ENCODE measurements around the gene SPECC1.
A peak's percentile ranks its signal among the peaks of the same experiment; 100 is the strongest.
"Not testable (repeated sequence)": the region's sequence is repeated elsewhere in the genome, so short reads cannot be mapped to it uniquely, and the experiment has no call there.

The SPECC1 gene

GRCh38 chr17:20092973-20093626 is 83.9 kb downstream of the SPECC1 start:
- no peak for DNase-seq (ENCODE audit: low spot score)

DNA sequence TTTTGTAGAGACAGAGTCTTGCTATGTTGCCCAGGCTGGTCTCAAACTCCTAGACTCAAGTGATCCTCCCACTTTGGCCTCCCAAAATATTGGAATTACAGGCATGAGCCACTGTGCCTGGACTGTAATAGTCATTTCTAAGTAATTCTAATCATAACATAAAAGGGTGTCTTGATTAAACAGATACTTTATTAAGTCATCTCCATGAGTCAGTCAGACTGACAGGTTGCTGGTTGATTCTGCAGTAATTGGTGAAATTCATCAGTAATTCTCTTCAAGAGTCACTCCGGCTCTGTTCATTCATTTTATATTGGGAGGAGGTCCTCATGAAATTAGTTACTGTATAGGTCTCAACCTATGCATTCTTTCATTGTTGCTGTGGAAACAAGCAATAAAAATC is 85.6 kb downstream of the SPECC1 start:
- no peak for DNase-seq (ENCODE audit: low spot score)

DNA sequence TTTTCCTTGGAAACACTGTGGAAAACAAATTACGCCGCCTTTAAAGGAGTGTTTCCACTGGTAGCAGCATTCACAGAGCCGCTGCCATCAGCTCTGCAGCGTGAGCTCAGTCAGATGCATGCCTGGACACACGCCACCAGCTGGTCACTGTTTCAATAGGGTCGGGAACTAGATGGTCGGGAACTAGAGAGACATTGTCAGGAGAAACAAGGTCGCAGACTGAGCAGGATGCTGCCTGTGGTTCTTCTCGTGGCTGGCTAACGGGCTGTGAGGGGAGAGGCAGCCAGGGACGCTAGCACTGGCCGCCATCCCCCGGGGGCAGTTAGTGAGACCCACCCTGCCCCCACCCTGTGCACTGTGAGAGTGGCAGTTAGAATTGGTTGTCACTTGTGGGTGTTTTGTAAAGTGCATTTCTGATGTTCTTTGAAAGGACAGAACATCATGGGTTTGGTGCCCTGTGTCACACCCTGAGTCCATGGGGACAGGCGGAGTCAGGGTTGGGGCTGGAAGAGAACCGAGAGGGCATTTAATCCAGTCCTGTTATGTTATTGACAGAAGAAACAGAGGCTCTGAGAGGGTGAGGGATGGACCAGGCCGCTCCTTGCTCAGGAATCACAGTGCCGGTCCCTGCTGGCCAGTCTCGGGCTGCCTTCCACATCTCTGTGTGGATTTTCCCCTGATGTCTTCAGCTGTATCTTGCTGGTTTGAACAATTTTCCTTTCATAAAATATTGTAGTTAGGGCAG is 86.3 kb downstream of the SPECC1 start:
- DNase-seq (ENCODE audit: low spot score) = peak; percentile 84

DNA sequence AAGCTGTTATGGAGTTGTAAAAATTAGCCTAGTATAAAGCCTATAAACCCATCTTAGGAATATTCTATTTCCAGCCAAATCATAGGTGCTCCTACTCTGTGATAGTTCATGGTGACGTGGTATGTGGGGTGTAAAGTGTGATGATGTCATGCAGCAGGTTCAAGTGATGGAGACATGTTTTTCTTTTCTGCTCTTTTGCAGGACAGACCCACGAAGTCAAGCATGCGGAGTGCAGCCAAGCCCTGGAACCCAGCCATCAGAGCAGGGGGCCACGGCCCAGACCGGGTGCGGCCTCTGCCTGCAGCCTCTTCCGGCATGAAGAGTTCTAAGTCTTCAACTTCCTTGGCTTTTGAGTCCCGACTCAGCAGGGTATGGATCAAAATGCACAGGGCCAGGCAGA is 87.3 kb downstream of the SPECC1 start:
- no peak for DNase-seq (ENCODE audit: low spot score)

GRCh38 chr17:20097330-20097729 is 88.2 kb downstream of the SPECC1 start:
- DNase-seq (ENCODE audit: low spot score) = no peak

GRCh38 chr17:20098314-20098713 is 89.2 kb downstream of the SPECC1 start:
- no peak for DNase-seq (ENCODE audit: low spot score)

DNA sequence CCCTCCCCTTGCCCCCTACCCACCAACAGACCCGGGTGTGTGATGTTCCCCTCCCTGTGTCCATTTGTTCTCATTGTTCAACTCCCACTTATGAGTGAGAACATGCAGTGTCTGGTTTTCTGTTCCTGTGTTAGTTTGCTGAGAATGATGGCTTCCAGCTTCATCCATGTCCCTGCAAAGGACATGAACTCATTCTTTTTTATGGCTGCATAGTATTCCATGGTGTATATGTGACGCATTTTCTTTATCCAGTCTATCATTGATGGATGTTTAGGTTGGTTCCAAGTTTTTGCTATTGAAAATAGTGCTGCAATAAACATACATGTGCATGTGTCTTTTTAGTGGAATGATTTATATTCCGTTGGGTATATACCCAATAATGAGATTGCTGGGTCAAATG is 91.6 kb downstream of the SPECC1 start:
- not testable (repeated sequence) for DNase-seq (ENCODE audit: low spot score)

DNA sequence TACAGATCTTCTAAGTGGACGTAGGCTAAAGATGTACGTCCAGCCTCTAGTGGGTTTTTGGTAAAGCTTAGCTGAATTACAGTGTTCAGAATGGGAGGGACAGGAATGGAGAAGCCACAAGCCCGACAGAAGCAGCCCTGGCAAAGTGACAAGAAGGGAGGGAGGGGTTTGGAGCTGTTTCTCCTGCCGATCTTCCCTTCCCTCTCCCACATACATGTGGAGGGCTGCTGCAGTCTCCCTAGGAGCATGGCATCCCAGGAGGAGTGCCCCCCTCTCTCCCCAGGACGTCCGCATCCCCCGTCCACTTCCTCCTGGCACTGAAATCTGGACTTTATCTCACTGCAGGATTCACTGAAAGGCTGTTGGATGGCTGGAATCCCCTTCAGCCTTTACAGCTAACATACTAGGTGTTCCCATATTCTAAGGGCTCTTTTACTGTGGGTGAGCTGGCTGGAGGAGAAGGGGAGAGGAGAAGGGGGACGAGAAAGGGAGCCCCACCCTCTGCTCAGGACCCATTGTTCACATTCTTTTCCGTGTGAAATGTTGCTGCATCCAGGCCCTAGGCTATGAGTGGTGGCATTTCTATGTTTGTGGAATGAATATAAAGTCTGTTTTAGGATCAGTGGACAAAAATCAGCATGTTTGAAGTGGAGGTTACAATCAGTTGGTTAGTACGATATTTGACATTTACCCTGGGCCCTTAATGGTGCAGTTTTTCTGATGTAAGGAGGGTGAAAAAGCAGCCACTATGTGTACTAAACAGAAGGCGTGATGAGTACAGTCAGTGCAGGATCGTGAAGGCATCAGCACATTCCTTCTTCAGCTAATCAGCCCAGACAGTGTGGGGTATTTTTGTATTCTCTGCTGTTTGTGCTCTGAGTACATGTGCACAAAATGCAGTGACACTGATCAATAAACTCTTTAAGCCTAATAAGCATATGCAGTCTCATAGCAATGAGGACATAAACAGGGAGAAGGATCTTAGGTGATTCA is 94.6 kb downstream of the SPECC1 start:
- no peak for DNase-seq (ENCODE audit: low spot score)

DNA sequence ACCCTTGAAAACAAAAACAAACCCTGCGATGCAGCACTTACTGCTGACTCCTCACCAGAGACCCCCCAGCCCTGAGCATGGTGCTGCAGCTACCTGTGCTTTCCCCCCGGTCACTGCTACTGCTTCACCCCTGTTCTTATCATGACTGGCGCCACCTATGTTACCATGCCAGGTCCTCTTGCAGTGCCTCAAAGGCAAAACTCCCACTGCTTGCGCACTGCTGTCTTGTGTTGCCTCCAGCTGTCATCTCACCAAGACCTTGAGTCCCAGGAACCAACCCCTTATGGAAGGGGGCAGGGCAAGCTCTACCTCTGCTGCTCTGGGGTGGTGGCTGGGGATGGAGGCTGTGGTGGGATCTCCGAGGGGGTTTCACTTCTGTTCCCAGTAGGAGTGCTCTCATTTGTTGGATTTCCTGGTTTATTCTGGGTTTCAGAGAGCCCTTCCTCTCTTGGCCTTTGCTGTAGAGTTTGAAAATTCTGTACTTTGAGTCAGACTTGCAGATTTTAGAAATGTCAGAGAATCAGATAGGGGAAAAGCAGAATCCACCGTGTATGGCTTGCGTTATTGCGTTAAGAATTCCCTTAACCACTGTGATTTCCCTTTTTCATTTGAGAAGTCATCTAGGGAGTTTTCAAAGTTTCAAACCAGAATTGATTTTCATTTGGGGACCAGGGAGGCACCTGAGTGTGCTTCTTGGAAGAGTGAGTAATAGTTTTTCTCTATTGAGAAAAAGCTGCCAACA is 96.6 kb downstream of the SPECC1 start:
- no peak for DNase-seq (ENCODE audit: low spot score)

GRCh38 chr17:20106446-20106845 is 97.3 kb downstream of the SPECC1 start:
- not testable (repeated sequence) for DNase-seq (ENCODE audit: low spot score)

GRCh38 chr17:20109076-20109475 is 99.9 kb downstream of the SPECC1 start:
- no peak for DNase-seq (ENCODE audit: low spot score)

DNA sequence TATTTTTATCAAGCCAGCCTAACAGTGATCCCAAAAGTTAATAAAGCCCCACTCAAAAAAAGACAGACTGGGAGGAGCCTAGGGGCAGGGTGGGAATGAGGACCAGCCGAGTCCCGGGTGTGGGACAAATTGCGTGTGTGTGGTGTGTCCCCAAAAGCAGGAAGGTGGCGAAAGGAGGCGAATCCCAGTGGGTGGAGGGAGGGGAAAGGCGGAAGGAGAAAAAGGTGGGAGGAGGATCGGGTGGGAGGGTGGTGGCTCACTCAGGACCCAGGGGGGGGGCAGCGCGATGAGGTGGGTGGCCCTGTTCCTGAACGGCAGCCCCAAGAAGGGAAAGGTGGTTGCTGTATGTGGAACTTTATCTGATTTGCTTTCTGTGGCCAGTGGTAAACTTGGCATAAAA is 102.4 kb downstream of the SPECC1 start:
- no peak for DNase-seq (ENCODE audit: low spot score)

DNA sequence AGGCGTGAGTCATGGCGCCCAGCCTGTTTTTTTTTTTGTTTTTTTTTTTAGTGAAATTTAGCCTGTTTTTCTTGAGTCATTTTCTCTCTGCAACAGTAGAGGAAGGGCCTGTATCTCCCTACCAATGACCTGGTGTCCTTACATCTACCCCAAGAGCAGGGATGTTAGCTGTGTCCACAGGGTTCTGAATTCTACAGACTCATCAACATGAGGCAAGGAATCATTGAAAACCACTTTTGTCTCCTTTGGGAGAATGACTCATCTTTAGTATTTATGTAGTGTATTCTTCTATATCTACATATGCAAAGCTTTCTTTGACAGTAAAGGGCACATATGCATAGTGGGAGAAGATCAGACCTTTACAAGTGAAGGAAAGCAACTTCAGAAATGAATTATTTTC is 105.3 kb downstream of the SPECC1 start:
- no peak for DNase-seq (ENCODE audit: low spot score)

DNA sequence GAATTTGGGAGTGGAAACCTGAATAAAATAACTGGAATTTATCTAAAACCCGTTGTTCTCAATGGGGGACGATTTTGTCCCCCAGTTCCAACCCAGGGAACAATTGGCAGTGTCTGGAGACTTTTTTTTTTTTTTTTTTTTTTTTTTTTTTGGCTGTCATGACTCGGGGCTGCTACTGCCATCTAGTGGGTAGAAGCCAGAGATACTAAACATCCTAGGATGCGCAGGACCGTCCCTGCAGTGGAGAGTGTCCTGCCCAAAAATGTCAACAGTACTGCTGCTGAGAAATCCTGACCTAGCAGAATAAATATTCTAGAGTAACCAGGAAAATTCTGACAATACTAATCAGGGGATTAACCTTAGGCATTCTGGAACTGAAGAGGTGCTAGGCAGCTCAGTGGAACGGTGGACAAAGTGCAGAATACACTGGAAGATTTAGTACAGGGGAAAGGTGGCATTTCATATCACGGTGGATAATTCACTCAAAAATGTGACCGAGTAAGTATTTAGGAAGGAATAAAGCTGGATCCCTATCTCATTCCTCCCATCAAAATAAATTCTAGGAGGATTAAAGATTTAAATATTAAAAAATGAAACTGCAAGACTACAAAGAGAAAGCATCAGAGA is 107.6 kb downstream of the SPECC1 start:
- DNase-seq (ENCODE audit: low spot score) = no peak

GRCh38 chr17:20118280-20118679 is 109.1 kb downstream of the SPECC1 start:
- no peak for DNase-seq (ENCODE audit: low spot score)

DNA sequence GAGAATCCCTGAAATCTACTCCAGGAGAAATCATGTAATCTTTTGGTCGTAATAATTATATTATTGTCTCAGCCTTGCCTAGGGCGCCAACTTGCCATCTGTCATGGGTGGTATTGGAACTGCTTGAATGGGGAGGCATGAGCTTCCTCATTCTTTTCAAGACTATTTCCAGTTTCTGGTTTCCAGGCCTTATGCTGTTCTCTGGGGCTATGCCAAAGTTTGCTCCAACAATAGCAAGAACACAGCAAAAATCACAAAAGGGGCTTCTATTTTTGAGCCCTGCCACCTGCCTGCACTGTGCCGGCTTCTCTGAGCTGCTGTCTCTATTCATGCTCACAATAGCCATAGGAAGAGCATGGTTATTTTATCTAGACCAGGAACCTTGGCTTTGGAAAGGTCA is 111.7 kb downstream of the SPECC1 start:
- DNase-seq (ENCODE audit: low spot score) = no peak

DNA sequence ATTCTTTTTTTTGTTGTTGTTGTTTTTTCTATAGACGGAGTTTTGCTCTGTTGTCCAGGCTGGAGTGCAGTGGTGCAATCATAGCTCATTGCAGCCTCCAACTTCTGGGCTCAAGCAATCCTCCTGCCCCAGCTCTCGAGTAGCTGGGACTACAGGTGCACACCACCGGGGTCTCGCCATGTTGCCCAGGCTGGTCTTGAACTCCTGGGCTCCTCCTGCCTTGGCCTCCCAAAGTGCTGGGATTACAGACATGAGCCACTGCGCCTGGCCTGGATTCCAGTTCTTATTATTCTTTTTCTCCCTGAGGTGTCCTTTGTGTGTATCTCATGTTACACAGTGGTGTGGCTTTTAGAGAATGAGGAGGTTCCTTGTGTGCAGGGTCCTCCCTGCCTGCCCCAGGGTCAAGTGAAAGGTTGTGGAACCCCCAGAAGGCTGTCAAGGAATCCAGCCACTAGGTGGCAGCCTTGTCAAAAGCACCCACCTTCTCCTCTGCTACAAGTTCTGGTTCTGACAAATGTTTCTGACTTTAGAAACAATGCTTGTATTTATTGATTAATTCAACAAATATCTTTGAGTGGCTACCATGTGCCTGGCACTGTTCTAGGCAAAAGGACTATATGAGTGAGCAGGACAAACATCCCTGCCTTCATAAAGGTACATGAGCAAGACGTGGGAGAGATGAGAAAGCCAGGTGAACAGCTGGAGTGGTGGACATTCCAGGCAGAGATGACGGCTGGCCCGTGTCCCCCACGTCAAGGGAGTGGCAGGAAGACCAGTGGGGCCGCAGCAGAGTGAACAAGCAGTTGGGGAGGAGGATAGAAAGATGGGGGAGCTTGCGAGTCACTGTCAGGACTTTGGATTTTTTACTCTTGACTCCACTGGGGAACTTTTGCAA is 112.4 kb downstream of the SPECC1 start:
- DNase-seq (ENCODE audit: low spot score) = peak; percentile 83

DNA sequence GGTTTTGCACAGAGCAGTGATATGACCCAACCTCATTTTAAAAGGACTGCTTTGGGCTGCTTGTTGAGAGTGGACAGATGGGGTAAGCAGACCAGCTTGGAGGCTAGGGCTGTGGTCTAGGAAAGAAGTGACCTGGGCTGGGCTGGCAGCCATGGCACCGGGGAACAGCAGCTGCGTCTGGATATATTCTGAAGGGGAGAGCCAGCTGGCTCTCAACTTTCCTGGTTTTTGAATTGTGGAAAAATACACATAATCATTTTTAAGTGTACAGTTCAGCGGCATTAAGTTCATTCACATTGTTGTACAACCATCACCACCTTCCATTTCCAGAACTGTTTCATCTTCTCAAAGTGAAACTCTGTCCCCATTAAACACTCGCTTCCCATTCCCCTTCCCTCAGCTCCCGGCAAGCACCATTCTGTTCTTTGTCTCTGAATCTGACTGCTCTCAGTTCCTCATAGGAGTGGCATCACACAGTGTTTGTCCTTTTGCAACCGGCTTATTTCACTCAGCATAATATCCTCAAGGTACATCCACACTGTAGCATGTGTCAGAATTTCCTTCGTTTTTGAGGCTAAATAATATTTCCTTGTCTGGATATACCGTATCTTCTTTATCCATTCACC is 113.2 kb downstream of the SPECC1 start:
- DNase-seq (ENCODE audit: low spot score) = no peak

DNA sequence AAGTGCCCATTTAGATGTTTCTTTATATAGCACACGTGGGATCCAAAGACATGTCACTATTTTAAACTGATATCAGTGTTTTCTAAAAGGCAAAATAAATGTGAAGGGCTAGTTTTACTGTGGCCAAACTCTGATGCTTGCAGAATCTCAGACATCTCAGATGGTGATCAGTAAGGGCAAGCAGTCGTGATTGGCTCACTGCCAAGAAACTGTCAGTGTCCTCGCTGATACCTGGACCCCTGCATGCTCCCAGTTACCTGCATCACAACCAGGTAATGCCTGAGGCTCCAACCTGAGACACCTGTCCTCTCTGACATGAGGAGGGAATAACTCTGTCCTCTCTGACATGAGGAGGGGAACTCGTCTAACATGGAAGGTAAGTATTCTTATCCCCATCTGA is 114.0 kb downstream of the SPECC1 start:
- no peak for DNase-seq (ENCODE audit: low spot score)

DNA sequence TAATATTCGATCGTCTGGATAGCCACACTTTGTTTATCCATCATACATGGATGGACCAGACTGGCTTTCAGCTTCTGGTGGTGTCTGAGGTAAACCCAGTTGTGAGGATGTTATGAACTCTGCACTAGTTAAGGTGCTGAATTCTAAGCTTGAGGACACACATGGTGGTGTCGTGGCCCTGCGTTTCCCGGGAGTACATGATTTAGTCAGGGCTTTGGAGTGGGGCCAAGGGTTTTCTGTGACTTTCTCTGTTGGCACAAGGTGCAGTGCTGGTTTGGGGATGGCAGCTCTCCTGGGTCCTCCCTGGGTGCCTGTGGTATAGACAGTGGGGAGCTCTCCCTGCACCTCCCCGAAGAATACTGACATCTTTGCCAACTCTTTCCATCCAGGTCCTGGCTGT is 116.6 kb downstream of the SPECC1 start:
- DNase-seq (ENCODE audit: low spot score) = no peak

Measured in ecto neural progenitor cell (in vitro differentiated cells).